ENCODE measurements around the gene LRRC74B.
"Not testable (repeated sequence)": the region's sequence is repeated elsewhere in the genome, so short reads cannot be mapped to it uniquely, and the experiment has no call there.

LRRC74B gene

DNA sequence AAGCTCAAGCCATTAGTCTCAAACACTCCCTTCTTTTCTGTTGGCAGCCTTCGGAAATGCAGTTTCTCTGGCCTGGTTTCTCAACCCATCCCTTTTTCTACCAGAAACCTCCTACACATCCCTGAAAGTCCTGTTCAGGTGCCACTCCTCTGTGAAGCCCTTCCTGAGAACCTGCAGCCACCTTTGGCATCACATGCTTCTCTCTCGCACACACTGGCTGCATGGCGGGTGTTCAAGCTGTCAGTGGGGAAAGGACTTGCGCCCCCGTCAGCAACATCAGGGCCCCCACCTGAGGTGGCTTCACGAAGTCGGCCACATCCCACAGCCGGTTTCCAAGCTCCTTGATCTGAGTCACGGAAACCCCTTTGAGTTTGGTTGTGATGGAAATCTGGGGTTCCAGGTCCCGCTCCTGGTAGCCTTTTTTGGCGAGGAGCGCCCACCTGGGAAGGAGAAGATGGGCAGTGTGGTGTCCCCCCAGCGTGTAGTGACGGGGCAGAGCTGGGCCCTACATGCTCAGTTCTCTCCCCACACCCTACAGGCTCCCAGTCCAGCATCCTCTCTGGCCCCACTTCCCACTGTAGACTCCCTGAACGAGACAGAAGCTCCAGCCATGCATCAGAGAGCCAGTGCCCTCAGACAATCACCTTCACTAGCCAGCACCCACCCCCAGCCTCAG, 1.7 kb upstream of the LRRC74B start:
- no peak overlapping the region for H3K27ac Mint-ChIP-seq
- TF ChIP-seq, protein P1, sequence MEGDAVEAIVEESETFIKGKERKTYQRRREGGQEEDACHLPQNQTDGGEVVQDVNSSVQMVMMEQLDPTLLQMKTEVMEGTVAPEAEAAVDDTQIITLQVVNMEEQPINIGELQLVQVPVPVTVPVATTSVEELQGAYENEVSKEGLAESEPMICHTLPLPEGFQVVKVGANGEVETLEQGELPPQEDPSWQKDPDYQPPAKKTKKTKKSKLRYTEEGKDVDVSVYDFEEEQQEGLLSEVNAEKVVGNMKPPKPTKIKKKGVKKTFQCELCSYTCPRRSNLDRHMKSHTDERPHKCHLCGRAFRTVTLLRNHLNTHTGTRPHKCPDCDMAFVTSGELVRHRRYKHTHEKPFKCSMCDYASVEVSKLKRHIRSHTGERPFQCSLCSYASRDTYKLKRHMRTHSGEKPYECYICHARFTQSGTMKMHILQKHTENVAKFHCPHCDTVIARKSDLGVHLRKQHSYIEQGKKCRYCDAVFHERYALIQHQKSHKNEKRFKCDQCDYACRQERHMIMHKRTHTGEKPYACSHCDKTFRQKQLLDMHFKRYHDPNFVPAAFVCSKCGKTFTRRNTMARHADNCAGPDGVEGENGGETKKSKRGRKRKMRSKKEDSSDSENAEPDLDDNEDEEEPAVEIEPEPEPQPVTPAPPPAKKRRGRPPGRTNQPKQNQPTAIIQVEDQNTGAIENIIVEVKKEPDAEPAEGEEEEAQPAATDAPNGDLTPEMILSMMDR (IDR thresholded peaks at IDR 0.05) = no peak
- no peaks in the 10 kb centered on the region for H3K9me3 Mint-ChIP-seq
- H3K4me1 Mint-ChIP-seq = peaks cover 36% of the 10 kb centered on the region
- DNase-seq = no peak
- H3K4me3 Mint-ChIP-seq = peak overlapping the region; percentile 32
- peaks cover 5% of the 10 kb centered on the region for H3K27me3 Mint-ChIP-seq (ENCODE audit: low read depth, poor library complexity)
- H3K36me3 Mint-ChIP-seq (ENCODE audit: low read depth) = no peaks in the 10 kb centered on the region

DNA sequence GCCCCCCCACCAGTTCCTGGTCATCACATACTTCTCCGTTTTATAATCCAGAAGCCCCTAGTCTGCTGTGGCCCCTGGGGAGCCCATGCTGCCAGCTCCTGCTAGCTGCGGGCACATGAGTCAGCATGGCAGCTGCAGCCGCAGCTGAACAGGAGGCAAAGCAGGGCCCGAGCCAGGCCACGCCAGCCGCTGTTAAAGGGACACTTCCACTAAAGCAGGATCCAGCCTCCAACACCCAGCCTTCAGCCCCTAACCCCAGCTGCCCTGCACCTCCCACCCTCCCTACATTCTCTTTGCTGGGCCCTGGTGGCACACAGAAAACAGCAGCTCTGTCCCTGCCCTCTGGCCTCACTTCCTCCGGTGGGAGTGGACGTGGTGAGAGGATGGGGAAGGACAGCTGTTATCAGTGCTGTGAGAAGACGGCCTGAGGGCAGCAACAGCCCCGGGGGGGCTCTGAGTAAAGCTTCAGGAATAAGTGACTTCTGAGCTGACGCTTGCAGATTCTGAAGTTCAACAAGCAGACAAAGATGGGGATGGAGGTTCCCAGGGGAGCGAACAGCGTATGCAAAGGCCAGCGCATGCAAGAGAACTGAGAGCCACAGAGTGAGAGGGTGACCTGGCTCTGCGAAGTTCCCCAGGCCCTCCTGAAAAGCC, 688 bp upstream of the LRRC74B start:
- DNase-seq = peak; percentile 24
- Mint-ChIP-seq H3K4me3 (peak overlapping the region; percentile 88), H3K4me1 (peaks cover 36% of the 10 kb centered on the region), H3K36me3 (ENCODE audit: low read depth) (no peaks in the 10 kb centered on the region), H3K27me3 (ENCODE audit: low read depth, poor library complexity) (peaks cover 10% of the 10 kb centered on the region), H3K27ac (peak overlapping the region; percentile 99), H3K9me3 (no peaks in the 10 kb centered on the region)
- TF ChIP-seq, protein P1 (IDR thresholded peaks at IDR 0.05) = no peak

DNA sequence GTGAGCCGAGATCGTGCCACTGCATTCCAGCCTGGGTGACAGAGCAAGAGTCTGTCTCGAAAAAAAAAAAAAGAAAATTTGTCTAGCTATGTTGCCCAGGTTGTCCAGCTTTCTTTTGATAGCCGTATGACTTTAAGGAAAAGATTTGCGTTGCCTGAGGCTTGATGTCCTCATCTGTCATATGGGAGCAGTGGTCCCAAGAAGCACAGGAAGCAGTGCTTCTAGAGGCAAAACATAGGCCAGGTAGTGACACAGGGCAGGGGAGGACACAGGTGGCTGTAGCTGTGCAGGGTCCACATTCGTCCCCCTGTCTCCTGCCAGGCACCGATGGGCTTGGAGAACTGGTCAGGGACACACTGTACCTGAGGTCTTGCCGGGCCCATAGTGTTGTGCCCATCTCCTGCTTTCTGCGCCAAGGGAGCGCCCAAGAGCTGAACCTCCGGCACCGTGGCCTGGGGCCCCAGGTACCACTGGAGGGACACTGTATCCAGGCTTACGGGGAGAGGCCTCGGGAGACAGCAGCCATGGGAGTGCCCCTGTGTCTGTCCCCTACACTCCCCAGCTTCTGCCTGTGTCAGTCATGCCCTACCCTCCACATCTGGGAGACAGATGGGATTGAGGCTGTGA, 1.4 kb downstream of the LRRC74B start:
- Mint-ChIP-seq H3K27ac (no peak overlapping the region), H3K4me3 (no peak overlapping the region), H3K4me1 (peaks cover 48% of the 10 kb centered on the region), H3K36me3 (ENCODE audit: low read depth) (no peaks in the 10 kb centered on the region), H3K9me3 (no peaks in the 10 kb centered on the region), H3K27me3 (ENCODE audit: low read depth, poor library complexity) (peaks cover 12% of the 10 kb centered on the region)
- no peak for DNase-seq
- TF ChIP-seq, protein P1 (IDR thresholded peaks at IDR 0.05) = no peak

DNA sequence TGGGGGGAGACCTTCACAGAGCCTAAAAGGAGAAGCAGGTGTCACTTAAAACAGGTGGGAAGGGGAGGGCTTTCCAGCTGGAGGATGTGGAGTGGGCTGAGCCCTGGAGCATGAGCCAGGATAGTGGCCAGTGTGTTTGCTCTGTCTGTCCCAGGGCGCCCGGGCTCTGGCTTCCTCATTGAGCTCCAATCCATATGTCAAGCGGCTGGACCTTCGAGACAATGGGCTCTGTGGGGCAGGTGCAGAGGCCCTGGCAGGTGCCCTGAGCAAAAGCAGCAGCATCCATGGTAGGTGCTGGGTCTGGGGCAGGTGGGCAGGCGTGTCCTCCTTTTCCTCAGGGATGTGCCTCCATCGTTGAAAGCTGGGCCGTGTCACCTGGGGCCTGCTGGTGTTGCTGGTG, 2.0 kb downstream of the LRRC74B start:
- TF ChIP-seq, protein P1 (IDR thresholded peaks at IDR 0.05) = no peak
- no peak for DNase-seq
- no peaks in the 10 kb centered on the region for H3K36me3 Mint-ChIP-seq (ENCODE audit: low read depth)
- peaks cover 45% of the 10 kb centered on the region for H3K4me1 Mint-ChIP-seq
- no peaks in the 10 kb centered on the region for H3K9me3 Mint-ChIP-seq
- peaks cover 12% of the 10 kb centered on the region for H3K27me3 Mint-ChIP-seq (ENCODE audit: low read depth, poor library complexity)
- no peak overlapping the region for H3K27ac Mint-ChIP-seq
- H3K4me3 Mint-ChIP-seq = no peak overlapping the region

DNA sequence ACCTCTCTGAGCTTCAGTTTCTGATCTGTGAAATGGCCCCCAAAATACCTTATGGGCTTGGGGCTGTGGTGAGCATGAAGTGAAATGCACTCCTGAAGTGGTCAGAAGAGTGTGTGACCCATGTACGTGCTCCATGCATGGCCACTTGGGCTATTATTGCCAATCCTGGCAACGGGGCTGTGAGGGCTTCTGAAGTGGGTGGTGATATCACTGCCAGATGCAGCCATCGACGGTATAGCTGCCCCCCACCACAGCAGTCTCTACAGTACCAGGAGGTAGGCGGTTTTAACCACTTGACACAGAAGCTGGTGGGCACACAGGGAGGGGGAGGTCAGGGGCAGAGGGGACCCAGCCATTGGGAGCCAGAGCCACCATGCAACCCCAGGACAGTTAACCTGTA, 2.7 kb downstream of the LRRC74B start:
- not testable (repeated sequence) for H3K4me3 Mint-ChIP-seq; H3K27me3 Mint-ChIP-seq (ENCODE audit: low read depth, poor library complexity); DNase-seq; H3K36me3 Mint-ChIP-seq (ENCODE audit: low read depth); H3K27ac Mint-ChIP-seq; H3K9me3 Mint-ChIP-seq
- peaks cover 38% of the 10 kb centered on the region for H3K4me1 Mint-ChIP-seq

DNA sequence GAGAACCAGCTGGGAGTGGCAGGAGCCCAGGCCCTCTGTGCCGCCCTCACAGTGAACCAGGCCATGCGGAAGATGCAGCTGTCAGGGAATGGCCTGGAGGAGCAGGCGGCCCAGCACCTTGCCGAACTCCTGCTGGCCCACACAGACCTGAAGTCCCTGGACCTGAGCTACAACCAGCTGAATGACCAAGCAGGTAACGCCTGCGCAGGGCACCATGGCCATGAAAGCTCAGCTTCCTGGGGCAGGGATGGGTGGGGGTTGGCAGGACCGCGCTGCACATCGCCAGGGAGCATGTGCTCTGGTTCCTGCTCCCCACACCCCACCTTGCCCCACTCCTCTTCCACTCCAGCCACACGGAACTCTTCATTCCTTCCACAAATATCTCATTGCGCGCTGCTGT, 3.2 kb downstream of the LRRC74B start:
- H3K4me3 Mint-ChIP-seq; DNase-seq; H3K27ac Mint-ChIP-seq; H3K9me3 Mint-ChIP-seq; H3K27me3 Mint-ChIP-seq (ENCODE audit: low read depth, poor library complexity); H3K36me3 Mint-ChIP-seq (ENCODE audit: low read depth): not testable (repeated sequence)
- peaks cover 37% of the 10 kb centered on the region for H3K4me1 Mint-ChIP-seq

All from nephron progenitor cell (in vitro differentiated cells).